Dedifferentiated amniotic fluid mesenchymal stem cell (primary cell): ENCODE data around the gene MCF2L.

Experiments used
- DNase-seq: peaks from one replicate; pipeline ENCODE4 v3.0.0-alpha.2; 2016; ENCODE audit errors: extremely low spot score

The MCF2L gene

DNA sequence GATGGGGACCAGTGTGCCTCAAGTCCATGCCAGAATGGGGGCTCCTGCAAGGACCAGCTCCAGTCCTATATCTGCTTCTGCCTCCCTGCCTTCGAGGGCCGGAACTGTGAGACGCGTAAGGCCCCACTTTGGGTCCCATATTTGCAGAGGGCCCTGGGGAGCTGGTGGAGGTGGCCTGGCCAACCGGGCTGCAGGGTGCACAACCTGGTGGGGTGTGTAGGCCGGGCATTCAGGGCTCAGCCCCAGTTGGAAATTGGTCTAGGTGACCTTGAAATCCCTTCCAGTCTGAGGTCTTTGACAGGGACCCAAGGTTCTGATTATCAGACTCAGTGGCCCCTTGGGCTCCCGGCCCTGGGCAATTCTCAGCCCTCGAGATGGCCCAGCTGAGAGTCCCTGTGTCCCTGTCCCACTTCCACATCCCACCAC is 144.8 kb downstream of the MCF2L start:
- no peak for DNase-seq

DNA sequence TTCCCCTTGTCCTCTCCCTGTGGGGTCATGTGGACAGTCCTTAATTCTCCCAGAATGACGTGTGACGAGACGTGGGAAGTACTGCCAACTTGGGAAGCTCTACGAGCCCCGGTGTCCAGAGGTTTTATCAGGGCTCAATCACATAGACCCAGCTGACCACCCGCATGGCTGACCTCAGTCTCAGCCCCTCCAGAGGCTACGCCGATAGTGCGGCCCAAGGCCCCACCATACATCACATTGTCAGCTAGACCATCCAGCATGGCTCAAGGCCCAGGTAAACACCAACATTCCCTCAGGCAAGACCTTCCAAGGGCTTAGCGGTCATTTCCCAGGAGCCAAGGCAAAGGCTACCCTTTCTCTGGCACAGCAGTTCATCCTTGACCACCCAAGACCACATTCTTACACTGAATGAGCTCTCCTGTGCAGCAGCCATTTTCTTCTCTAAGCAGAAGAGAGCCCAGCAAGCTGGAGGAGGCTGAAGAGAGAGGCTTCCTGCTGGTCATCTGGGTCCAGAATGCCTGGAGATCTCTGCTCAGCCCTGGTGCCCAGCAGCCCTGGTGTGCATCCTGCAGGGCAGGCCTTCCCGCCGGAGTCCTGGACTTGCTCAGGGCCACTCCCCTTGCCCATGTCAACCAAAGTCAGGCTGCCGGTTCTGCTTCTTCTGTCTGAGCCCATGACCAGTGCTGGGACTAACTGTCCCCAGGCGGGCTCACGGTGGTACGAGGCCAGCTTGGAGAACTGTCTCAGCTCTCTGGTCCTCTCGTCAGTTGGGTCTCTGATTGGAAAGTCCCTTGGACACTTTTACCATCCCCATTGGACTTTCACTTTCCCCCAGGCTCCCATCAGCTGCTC is 145.7 kb downstream of the MCF2L start:
- no peak for DNase-seq

DNA sequence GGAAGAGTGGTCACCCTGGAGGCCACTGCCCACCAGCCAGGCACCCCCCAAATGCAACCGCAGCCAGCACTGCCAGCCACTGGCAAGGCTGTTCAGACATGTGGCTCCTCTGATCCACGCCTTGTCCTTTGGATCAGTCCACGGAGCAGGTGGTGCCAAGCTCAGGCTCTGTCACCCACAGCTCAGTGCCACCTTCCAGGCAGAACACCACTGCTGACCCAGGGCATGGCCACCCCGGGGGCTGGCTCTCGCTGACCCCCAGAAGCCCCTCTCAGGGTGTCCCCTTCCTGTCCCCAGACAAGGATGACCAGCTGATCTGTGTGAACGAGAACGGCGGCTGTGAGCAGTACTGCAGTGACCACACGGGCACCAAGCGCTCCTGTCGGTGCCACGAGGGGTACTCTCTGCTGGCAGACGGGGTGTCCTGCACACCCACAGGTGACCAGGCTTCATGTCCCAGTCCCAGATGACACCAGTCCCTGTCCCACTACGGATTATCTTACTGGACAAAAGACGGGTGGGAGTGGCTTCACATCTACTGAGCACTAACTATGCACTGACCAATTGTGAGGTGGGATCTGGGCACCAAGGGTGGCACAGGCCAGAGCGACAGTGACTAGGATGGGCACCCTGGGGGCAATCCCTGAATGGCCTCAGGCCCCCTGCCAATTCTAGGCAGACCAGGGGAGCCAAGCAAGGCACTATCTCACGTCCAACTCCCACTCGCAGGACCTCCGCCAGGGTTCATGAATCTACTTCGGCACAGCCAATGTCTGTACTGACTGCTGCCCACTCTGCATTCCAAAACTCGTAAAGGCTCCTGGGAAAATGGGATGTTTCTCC is 146.6 kb downstream of the MCF2L start:
- DNase-seq = no peak

DNA sequence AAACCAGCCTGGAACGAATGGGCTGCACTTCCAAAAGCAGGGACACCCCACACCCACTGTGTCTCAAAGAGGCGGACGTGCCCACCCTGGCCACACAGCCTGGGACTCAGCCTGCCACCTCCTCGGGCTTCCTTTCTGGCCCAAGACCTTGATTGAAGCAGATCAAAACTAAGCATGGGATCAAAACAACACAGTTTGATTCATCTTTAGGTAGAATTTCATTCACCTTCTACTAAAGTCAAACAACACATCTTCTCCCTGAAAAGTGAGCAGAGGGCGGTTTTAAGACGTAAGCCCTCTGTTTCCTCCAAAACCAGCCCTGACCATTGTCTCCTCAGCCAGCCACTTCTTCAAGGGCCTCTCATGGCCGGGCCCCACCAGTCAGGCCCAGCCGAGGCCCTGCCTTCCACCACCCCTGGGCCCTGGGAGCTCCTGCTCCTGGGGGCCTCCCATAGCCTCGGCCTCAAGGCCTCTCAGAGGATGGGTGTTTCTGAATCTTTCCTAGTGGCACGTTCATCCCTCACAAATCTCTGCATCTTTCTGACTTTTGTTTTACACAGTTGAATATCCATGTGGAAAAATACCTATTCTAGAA is 147.3 kb downstream of the MCF2L start:
- DNase-seq = no peak

DNA sequence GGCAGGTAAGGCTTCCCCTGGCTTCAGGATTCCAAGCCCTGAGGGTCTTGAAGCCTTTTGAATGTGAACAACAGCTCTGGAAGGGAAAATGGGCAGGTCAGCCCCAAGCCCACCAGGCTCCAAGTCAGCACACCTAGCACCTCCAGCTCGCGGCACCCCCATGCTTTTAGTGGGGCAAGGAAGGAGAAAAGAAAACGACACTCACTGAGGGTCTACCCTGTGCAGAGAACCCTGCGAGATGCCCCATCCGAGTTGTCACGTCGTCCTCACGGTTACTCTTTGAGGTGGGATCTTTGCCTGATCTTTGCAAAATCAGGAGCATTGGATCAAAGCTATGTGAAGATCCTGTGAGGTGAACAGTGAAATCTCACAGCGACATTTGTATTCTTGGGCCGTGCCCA is 147.9 kb downstream of the MCF2L start:
- no peak for DNase-seq

DNA sequence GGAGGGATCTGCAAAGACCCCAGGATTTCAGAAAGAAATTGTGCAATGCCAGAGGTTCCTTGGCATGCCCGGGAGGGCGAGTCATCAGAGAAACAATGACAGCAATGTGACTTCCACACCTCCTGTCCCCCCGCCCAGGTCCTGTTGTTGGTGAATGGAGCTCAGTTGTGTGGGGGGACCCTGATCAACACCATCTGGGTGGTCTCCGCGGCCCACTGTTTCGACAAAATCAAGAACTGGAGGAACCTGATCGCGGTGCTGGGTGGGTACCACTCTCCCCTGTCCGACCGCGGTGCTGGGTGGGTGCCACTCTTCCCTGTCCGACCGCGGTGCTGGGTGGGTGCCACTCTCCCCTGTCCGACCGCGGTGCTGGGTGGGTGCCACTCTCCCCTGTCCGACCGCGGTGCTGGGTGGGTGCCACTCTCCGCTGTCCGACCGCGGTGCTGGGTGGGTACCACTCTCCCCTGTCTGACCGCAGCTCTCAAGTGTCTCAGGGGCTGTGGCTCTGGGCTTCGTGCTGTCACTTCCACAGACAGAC is 148.4 kb downstream of the MCF2L start:
- DNase-seq = no peak

DNA sequence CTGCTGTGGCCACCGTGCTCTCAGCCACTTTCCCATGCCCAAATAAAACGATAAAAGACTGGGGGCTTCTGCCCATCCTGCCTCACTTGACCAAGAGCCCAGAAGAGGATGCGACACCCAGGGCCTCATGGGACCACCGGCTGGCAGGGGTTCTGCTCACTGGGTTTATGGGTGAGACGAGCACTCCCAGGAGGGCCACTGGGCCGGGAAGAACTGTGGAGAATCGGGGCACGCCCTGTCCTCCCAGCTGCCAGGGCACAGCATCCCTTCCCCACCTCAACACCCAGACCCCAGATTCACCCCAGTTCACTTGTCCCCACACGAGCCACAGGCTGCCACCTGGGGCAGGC is 148.9 kb downstream of the MCF2L start:
- DNase-seq = no peak

DNA sequence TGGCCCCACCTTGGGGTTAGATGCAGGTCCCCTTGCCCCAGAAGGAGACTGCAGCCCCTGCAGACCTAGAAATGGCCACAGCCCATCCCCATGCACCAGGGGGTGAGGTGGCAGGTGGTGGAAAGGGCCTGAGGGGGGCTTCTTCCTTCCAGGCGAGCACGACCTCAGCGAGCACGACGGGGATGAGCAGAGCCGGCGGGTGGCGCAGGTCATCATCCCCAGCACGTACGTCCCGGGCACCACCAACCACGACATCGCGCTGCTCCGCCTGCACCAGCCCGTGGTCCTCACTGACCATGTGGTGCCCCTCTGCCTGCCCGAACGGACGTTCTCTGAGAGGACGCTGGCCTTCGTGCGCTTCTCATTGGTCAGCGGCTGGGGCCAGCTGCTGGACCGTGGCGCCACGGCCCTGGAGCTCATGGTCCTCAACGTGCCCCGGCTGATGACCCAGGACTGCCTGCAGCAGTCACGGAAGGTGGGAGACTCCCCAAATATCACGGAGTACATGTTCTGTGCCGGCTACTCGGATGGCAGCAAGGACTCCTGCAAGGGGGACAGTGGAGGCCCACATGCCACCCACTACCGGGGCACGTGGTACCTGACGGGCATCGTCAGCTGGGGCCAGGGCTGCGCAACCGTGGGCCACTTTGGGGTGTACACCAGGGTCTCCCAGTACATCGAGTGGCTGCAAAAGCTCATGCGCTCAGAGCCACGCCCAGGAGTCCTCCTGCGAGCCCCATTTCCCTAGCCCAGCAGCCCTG is 149.4 kb downstream of the MCF2L start:
- DNase-seq = no peak

DNA sequence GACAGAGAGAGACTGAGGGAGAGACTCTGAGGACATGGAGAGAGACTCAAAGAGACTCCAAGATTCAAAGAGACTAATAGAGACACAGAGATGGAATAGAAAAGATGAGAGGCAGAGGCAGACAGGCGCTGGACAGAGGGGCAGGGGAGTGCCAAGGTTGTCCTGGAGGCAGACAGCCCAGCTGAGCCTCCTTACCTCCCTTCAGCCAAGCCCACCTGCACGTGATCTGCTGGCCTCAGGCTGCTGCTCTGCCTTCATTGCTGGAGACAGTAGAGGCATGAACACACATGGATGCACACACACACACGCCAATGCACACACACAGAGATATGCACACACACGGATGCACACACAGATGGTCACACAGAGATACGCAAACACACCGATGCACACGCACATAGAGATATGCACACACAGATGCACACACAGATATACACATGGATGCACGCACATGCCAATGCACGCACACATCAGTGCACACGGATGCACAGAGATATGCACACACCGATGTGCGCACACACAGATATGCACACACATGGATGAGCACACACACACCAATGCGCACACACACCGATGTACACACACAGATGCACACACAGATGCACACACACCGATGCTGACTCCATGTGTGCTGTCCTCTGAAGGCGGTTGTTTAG is 150.3 kb downstream of the MCF2L start:
- DNase-seq = no peak

DNA sequence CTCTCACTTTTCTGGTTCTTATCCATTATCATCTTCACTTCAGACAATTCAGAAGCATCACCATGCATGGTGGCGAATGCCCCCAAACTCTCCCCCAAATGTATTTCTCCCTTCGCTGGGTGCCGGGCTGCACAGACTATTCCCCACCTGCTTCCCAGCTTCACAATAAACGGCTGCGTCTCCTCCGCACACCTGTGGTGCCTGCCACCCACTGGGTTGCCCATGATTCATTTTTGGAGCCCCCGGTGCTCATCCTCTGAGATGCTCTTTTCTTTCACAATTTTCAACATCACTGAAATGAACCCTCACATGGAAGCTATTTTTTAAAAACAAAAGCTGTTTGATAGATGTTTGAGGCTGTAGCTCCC is 150.8 kb downstream of the MCF2L start:
- no peak for DNase-seq

DNA sequence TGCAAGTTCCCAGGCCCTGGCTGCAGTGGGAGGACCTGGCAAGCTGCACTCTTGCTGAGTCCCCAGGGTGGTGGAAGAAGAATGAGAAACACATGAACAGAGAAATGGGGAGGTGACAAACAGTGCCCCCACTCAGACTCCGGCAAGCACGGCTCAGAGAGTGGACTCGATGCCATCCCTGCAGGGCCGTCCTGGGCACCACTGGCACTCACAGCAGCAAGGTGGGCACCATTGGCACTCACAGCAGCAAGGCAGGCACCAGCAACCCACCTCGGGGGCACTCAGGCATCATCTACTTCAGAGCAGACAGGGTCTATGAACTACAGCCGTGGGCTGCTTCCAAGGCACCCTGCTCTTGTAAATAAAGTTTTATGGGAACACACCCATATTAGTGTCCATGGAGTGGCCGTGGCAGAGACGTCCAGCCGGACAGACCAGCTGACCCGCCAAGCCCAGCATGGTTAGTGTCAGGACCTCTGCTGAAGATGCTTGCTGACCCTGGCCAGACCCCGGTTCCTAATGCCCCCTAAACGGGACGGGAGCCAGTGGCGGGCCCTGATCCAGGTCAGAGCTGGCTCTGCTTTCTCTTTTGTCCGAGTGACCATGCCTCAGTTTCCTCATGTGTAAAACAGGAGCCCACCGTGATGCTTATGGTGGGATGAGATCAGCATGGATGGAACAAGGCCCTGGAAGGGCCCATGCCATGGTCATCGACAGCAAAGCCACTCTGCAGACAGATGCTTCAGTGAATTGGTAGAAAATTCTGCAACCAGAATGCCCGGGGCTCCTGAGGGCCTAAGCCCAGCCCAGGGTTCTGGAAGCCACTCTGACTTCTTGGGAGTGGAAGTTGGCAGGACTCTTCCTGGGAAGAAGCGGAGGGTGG is 151.5 kb downstream of the MCF2L start:
- no peak for DNase-seq

DNA sequence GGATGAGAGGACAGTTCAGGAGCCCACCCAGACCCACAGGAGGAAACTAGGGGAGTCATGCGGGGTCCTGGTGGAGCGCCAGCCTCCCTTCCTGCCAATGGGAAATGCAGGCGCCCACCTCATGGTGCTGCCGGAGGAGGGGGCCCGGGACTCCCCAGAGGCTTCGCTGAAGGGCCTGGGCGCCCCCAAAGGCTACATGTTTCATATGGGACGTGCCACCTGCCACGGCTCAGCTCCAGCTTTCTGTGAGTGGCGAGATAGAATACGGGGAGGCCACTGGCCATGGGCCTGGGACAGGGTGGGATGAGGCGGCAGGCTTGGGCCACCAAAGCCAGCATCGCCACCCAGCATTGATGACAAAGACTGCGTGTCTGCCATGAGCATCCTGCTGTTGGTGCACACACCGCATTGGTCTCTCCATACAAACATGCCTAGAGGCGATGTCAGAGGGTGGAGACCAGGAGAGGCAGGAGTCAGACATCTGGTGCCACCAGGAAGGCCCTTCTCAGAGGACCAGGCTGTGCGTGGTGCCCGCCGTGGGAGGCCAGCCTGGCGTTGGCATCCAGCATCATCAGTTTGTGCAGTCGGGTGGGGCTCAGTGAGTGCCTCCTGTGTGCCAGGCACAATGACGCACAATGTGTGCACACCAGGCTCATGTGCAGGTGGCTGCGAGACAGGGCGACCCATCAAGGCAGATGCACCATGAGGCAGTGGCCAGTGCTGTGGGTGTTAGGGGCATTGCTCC is 152.3 kb downstream of the MCF2L start:
- no peak for DNase-seq

DNA sequence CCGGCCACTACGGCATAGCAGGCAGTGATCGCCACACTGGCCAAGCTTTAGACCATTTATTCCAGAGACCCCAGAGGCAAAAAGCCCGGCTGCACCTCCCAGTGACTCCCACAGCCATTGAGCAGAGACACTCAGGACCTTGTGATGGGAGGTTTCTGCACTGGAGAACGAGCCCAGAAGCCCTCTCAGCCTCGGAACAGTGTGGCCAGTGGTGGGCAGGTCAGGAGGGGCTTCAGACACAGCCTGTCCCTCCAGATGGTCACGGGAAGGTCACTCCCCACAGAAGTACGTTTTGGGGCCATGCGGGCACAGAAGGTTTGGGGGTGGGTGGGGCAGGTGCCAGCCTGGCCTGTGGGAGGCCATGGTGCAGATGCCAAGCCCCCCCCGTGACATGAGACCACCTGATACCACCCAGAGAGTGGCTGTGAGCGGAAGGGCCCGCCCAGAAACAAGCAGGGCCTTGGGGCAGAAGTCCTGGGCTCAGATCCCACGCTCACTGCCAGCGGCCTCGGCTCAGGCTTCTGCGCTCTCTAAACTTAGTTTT is 153.0 kb downstream of the MCF2L start:
- DNase-seq = no peak

DNA sequence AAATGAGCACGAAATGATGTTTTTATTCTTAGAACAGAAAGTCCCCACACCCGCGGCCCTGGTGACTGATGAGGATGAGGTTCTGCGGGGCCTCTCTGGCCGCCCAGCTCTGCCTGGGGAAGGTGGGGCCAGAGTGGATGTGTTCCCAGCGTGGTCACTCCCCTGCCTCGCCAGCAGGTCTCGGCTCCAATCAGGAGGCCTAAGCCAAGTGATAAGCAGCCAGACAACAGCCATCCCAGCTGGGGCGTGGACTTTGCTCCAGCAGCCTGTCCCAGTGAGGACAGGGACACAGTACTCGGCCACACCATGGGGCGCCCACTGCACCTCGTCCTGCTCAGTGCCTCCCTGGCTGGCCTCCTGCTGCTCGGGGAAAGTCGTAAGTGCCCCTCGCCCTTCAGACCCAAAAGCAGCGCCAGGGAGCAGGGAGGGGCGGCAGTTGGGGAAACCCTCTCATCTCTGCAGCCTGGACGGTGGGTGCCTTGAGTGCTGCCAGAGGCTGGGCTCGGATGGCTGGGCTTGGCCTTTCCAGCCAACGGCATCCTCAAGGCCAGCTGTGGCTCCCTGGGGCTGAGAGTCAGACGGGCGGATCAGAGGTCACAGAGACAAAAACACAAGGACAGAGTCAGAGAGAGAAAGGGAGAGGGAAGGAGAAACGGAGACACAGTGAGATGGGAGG is 153.7 kb downstream of the MCF2L start, which contains the start of gene F10:
F10 (plus strand) TSS at position 250 of the 676 bp plus-strand sequence; CDS start at position 307, 57 bp downstream.
- DNase-seq = peak; percentile 58

DNA sequence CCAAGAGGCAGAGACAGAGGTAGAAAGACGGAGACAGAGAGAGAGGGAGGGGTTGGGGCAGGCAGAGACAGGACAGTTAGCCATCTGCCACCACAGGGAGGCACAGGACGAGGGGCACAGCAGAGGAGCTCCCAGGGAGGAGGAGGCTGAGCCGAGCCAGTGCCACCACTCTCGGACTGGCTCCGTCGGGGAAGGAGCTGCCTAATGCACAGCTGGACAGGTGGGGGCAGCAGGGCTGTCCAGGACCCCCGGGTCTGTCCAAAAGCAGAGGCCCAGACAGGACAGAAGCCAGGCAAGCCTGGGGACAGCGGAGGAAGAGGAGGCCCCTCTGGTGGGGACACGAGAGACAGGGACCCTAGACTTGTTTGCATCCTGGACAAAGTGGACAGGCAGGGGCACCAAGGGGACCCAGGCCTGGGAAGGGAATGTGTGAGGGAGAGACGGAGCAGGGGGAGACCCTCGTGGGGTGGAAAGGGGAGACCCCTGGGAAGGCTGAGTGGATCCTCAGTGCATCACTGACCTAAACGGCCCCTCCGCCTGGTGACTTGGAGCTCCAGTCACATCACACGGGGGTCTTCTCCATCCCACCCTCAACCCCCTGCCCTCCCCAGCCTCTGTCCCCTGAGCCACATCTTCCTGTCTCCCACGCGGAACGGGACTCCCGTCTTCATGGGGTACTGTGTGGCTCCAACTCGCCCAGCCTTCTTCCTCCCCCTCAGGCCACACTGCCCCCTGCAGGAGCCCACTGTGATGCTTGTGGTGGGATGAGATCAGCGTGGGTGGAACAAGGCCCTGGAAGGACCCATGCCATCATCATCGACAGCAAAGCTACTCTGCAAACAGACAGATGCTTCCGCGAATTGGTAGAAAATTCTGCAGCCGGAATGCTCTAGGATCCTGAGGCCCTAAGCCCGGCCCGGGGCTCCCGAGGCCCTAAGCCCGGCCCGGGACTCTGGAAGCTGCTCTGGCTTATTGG is 154.5 kb downstream of the MCF2L start:
- no peak for DNase-seq

DNA sequence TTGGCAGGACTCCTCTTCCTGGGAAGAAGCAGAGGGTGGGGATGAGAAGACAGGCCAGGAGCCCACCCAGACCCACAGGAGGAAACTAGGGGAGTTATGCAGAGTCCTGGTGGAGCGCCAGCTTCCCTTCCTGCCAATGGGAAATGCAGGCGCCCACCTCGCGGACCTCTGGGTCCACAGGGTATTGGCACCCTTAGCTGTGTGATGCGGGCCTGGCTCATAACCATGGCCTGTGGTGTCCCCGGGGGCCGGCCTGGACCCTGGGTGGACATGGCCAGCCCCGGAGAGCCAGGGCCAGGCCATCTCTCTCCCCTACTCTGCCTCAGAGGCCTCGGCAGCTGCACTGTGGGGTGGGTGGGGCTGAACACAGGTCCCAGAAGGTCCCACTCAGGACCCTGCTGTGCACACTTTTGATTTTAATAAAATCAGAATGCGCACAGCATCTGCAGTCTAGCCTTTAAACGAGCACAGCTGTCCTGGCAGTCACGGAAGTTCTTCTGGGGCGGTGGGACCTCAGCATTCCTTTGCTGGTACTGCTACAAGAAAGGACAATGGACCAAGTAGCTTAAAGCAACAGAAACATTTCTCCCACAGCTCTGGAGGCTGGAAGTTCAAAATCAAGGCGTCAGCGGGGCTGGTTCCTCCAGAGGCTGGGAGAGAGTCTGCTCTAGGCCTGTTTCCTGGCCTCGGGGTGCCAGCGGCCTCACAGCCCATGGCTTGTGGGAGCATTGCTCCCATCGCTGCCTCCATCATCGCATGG is 155.4 kb downstream of the MCF2L start:
- DNase-seq = no peak
